ENCODE results near the gene PDIA4. TPM values are rescaled to one million over a fixed set of nuclear protein-coding genes. Genes with fewer than 3 reads are reported as not detected.
"Not testable (repeated sequence)": the region's sequence is repeated elsewhere in the genome, so short reads cannot be mapped to it uniquely, and the experiment has no call there.

PDIA4 gene
- total RNA-seq, 1 experiment from 2014 or later = 281 TPM

- in situ Hi-C loops (cut with HindIII; ENCODE audit: low pct_unique_long_range_greater_than_20kb, low sequenced_read_pairs) = no loop called here
- Histone ChIP-seq H3K4me3 (ENCODE audit: low read depth in 2 of 2, low read length in 2 of 2) (no peak overlapping the region), H3K9me3 (ENCODE audit: control insufficient read depth, insufficient read depth, low read depth, low read length) (no peaks in the 10 kb centered on the region), H3K27me3 (ENCODE audit: control insufficient read depth, insufficient read depth, low read length) (no peaks in the 10 kb centered on the region), H3K4me1 (ENCODE audit: control insufficient read depth, insufficient read depth, low read length) (no peaks in the 10 kb centered on the region), H3K36me3 (ENCODE audit: control insufficient read depth, insufficient read depth, low read length) (no peaks in the 10 kb centered on the region), H3K27ac (ENCODE audit: low read length) (no peak overlapping the region)
- TF ChIP-seq, protein P1, sequence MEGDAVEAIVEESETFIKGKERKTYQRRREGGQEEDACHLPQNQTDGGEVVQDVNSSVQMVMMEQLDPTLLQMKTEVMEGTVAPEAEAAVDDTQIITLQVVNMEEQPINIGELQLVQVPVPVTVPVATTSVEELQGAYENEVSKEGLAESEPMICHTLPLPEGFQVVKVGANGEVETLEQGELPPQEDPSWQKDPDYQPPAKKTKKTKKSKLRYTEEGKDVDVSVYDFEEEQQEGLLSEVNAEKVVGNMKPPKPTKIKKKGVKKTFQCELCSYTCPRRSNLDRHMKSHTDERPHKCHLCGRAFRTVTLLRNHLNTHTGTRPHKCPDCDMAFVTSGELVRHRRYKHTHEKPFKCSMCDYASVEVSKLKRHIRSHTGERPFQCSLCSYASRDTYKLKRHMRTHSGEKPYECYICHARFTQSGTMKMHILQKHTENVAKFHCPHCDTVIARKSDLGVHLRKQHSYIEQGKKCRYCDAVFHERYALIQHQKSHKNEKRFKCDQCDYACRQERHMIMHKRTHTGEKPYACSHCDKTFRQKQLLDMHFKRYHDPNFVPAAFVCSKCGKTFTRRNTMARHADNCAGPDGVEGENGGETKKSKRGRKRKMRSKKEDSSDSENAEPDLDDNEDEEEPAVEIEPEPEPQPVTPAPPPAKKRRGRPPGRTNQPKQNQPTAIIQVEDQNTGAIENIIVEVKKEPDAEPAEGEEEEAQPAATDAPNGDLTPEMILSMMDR (IDR thresholded peaks at IDR 0.05) = no peak
- TF ChIP-seq TCF7L2 (IDR thresholded peaks at IDR 0.05; ENCODE audit: low read depth, low read length) (no peak), REST (IDR thresholded peaks at IDR 0.05; ENCODE audit: insufficient read depth in 1 of 2, low read depth in 2 of 2, low read length in 1 of 2) (no peak), SIN3A (IDR thresholded peaks at IDR 0.05; ENCODE audit: borderline replicate concordance, insufficient read depth, low read depth, low read length) (no peak), POLR2AphosphoS5 (IDR thresholded peaks at IDR 0.05; ENCODE audit: low read depth, low read length) (no peak)
- intact Hi-C loops (cut with micrococcal nuclease; ENCODE audit: unreplicated experiment) = no loop called here
- DNase-seq (ENCODE audit: low read depth, low spot score) = no peak
- CTCF ChIA-PET = no interaction called here
- no TSS peak for BruUV-seq (replicated peaks)
- POLR2A ChIA-PET = no interaction called here
- no peak for ATAC-seq
Observed at GRCh38 chr7:149043936-149044335, 15.6 kb upstream of the PDIA4 start.

GRCh38 chr7:149041350-149041749 is 13.0 kb upstream of the PDIA4 start:
- intact Hi-C loops (cut with micrococcal nuclease; ENCODE audit: unreplicated experiment) (no loop called here), in situ Hi-C loops (cut with HindIII; ENCODE audit: low pct_unique_long_range_greater_than_20kb, low sequenced_read_pairs) (no loop called here)
- H3K4me1 ChIP-seq (ENCODE audit: control insufficient read depth, insufficient read depth, low read length) = no peaks in the 10 kb centered on the region
- ATAC-seq (no peak), DNase-seq (ENCODE audit: low read depth, low spot score) (no peak)
- no TSS peak for BruUV-seq (replicated peaks)
- CTCF ChIA-PET = no interaction called here
- H3K9me3 ChIP-seq (ENCODE audit: control insufficient read depth, insufficient read depth, low read depth, low read length) = no peaks in the 10 kb centered on the region
- POLR2A ChIA-PET = no interaction called here
- TF ChIP-seq REST (IDR thresholded peaks at IDR 0.05; ENCODE audit: insufficient read depth in 1 of 2, low read depth in 2 of 2, low read length in 1 of 2) (no peak), POLR2AphosphoS5 (IDR thresholded peaks at IDR 0.05; ENCODE audit: low read depth, low read length) (no peak), TCF7L2 (IDR thresholded peaks at IDR 0.05; ENCODE audit: low read depth, low read length) (no peak), SIN3A (IDR thresholded peaks at IDR 0.05; ENCODE audit: borderline replicate concordance, insufficient read depth, low read depth, low read length) (no peak)
- TF ChIP-seq, protein P1 (IDR thresholded peaks at IDR 0.05) = no peak
- H3K27me3 ChIP-seq (ENCODE audit: control insufficient read depth, insufficient read depth, low read length) = no peaks in the 10 kb centered on the region
- no peaks in the 10 kb centered on the region for H3K36me3 ChIP-seq (ENCODE audit: control insufficient read depth, insufficient read depth, low read length)
- H3K27ac ChIP-seq (ENCODE audit: low read length) = no peak overlapping the region
- H3K4me3 ChIP-seq (ENCODE audit: low read depth in 2 of 2, low read length in 2 of 2) = no peak overlapping the region

DNA sequence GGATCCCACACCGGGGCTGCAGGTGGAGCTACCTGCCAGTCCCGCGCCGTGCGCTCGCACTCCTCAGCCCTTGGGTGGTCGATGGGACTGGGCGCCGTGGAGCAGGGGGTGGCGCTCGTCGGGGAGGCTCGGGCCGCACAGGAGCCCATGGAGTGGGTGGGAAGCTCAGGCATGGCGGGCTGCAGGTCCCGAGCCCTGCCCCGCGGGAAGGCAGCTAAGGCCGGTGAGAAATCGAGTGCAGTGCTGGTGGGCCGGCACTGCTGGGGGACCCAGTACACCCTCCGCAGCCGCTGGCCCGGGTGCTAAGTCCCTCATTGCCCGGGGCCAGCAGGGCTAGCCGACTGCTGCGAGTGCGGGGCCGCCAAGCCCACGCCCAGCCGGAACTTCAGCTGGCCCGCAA is 10.3 kb upstream of the PDIA4 start:
- POLR2A ChIA-PET; H3K36me3 ChIP-seq (ENCODE audit: control insufficient read depth, insufficient read depth, low read length); BruUV-seq (replicated peaks): not testable (repeated sequence)

More for the DNA sequence above, 10.3 kb upstream of the PDIA4 start:
- H3K4me3 ChIP-seq (ENCODE audit: low read depth in 2 of 2, low read length in 2 of 2); in situ Hi-C loops (cut with HindIII; ENCODE audit: low pct_unique_long_range_greater_than_20kb, low sequenced_read_pairs); H3K27me3 ChIP-seq (ENCODE audit: control insufficient read depth, insufficient read depth, low read length); DNase-seq (ENCODE audit: low read depth, low spot score); ATAC-seq; intact Hi-C loops (cut with micrococcal nuclease; ENCODE audit: unreplicated experiment); H3K27ac ChIP-seq (ENCODE audit: low read length); H3K9me3 ChIP-seq (ENCODE audit: control insufficient read depth, insufficient read depth, low read depth, low read length); H3K4me1 ChIP-seq (ENCODE audit: control insufficient read depth, insufficient read depth, low read length): not testable (repeated sequence)
- CTCF ChIA-PET = interaction anchor here (0.6 kb wide), 1 partner anchor 56 kb away, joined by 3 read pairs; no protein-coding TSS in a partner anchor
